HG03571 (cell line): ENCODE measurements around the gene SDF2.
A peak's percentile ranks its signal among the peaks of the same experiment; 100 is the strongest.
"Not testable (repeated sequence)": the region's sequence is repeated elsewhere in the genome, so short reads cannot be mapped to it uniquely, and the experiment has no call there.

Source experiments
- ATAC-seq: cut with Tn5 transposase; IDR thresholded peaks from one replicate; pipeline ENCODE4 v1.9.1; 2021; ENCODE audit not compliant: unreplicated experiment

SDF2 gene

DNA sequence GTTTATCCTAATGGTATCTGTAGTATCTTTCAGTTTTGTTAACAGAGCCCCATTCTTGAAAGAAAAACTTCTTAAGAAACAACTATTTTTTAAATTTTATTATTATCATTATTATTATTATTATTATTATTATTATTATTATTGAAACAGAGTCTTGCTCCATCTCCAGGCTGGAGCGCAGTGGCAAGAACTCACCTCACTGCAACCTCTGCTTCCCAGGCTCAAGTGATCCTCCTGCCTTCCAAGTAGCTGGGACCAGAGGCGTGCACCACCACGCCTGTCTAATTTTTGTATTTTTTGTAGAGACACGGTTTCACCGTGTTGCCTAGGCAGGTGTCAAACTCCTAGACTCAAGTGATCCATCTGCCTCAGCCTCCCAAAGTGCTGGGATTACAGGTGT, 23.7 kb upstream of the SDF2 start:
- ATAC-seq, result no peak

DNA sequence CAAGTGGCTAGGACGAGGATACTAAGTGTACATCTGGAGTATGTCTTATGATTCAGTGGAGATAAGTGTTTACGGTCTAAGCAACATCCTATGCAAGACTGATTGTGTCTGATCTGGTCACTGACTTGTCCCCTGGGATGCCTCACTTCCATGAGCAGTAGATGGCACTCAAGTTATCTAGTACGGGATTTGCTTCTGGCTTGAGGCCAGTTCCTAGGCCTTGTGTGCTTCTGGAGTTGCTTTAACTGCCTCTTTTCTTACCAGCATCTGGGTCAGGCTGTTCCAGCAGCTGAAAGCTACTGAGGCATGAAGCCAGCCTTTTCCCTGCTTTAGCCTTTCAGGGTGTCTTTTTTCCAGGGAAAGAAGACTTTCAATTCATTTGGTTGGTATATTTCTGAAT, 23.3 kb upstream of the SDF2 start:
- no peak for ATAC-seq

DNA sequence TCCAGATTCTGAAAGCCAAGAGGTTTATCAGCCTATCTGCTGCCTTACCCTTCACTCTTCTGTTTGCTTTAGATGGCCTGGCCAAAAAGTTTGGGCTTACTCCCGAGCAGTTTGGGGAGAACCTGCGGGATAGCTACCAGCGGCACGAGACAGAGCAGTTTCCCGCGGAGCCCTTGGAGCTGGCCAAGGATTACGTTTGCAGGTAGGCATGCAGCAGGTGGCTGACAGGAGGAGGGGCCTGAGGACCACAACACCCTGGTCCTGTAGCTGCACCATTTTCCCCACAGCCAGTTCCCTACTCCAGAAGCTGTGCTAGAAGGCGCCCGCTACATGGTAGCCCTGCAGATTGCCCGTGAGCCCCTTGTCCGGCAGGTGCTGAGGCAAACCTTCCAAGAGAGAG, 20.9 kb upstream of the SDF2 start:
- ATAC-seq, result no peak

DNA sequence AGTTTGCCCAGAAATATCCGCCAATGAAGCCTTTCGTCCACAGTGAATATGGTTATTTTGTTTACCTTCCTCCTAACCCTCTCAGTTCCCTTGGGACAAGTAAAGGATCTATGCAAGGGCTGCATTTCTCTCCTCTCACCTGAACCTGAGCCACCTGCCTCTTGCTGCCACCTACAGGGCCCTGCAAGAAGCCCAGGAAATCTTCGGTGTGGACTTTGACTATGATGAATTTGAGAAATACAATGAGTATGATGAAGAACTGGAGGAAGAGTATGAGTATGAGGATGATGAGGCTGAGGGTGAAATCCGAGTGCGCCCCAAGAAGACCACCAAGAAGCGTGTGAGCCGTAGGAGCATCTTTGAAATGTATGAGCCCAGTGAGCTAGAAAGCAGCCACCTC, 14.3 kb upstream of the SDF2 start:
- ATAC-seq, result no peak

DNA sequence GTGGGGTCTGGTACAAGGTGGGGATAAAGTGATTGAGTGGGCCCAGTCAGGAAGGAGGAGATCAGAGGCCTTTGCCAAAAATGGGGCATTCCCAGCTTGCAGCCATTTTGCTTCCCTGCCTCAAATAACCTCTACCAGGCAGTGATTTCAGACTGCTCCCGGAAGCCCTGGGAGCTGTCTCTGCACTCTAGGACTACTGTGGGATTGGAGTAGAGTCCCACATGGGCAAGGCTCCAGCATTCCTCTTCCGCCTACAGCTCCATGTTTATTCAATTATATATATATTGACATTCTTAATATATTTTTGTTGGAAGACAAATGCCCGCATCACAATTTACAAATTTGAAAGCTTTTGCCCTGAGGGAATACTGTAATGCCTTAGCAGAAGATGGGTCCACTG, 13.8 kb upstream of the SDF2 start:
- no peak for ATAC-seq

DNA sequence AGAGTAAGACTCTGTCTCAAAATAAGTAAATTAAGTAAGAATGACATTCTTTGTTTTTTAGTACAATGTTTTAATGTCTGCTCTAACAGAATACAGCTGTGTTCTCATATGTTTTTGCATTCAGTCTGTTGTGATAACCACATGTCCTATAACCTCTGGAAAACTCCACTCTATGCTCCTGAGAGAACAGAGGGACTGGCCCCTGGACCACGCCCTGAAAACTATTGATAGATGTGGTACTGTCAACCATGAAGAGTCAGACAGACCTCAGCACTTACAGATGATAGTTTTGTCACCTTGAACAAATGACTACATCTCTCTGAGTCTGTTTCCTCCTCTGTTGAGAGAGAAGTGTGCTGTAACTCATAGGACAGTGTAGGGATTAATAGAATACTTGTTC, 8.2 kb upstream of the SDF2 start:
- no peak for ATAC-seq

DNA sequence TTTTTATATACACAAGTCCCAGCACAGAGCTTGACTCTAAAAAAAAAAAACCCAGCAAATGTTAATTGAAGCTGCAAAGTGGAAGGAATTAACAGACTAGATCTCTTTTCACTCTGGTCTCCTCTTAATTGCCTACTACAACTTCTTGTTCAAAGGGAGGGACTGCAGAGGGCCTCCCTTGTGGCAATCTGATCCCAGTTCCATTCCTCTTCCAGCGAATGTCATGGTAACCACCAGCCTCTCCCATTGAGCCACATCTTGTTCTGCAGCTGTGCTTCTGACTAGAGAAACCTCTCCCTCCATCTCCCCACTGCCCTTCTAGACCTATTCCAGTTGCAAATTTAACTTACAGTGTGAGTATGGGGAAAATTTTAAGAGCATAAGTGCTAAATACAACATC, 6.2 kb upstream of the SDF2 start:
- ATAC-seq, result no peak

DNA sequence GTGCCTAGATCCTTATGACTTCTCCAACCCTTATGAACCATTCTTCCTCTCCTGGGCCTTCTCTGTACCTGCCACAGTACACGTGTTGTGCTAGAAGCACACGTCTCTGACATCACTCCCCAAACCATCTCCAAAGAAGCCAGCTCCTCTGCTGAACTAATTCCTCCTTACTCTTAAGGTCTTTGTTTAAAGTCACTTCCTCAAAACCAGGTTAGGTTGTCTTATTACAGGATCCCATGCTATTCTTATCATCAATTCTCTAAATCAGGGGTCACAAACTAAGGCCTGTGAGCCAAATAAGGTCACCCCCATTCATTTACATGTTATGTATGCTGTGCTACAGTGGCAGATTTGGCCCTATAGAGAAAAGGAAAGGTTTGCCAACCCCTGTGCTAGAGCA, 4.3 kb upstream of the SDF2 start:
- ATAC-seq, result no peak

DNA sequence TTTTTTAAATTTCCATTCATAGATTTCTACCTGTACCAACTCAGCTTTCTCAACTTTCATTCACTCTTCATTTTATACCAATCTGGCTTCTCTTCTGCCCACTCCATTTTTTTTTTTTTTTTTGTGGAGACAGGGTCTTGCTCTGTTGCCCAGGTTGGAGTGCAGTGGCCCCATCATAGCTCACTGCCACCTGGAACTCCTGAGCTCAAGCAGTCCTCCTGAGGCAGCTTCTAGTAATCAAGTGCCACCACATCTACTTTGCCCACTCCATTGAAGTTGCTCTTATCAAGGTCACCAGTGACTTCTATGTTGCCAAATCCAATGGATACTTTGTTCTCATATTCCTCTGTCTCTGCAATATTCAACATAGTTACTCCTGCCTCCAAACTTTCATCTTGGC, 2.0 kb upstream of the SDF2 start:
- ATAC-seq, result no peak

DNA sequence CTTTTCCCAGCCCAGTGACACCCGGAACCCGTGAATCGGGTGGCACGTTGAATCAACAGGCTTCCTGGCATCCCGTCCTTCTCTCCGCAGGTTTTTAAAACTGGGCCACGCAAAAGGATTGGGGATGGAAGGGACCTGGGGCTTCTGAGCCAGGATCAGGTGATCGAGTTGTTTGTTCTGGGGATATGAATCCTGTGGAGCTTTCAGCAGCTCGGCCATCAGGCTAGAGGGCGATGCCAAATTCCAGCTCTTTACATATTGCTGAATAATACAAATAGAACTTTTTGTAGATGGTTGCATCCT, 772 bp upstream of the SDF2 start:
- ATAC-seq, result no peak

DNA sequence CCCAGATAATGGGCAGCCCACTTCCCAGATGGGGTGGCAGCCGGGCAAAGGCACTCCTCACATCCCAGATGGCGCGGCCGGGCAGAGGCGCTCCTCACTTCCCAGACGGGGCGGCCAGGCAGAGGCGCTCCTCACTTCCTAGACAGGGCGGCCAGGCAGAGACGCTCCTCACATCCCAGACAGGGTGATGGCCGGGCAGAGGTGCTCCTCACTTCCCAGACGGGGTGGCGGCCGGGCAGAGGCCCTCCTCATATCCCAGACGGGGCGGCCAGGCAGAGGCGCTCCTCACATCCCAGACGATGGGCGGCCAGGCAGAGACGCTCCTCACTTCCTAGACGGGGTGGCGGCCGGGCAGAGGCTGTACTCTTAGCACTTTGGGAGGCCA, 2.2 kb downstream of the SDF2 start:
- ATAC-seq, result not testable (repeated sequence)

DNA sequence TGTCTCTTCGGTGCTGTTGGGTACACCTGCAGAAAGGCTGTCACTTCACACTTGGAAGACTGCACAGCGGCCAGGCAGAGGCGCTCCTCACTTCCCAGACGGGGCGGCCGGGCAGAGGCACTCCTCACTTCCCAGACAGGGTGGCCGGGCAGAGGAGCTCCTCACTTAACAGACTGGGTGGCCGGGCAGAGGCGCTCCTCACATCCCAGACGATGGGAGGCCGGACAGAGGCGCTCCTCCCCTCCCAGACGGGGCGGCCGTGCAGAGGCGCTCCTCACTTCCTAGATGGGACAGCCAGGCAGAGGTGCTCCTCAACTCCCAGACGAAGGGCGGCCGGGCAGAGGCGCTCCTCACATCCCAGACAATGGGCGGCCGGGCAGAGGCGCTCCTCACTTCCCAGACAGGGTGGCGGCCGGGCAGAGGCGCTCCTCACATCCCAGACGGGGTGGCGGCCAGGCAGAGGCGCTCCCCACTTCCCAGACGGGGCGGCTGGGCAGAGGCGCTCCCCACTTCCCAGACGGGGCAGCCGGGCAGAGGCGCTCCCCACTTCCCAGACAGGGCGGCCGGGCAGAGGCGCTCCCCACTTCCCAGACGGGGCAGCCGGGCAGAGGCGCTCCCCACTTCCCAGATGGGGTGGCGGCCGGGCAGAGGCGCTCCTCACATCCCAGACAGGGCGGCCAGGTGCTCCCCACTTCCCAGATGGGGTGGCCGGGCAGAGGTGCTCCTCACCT, 2.8 kb downstream of the SDF2 start:
- ATAC-seq, result not testable (repeated sequence)

DNA sequence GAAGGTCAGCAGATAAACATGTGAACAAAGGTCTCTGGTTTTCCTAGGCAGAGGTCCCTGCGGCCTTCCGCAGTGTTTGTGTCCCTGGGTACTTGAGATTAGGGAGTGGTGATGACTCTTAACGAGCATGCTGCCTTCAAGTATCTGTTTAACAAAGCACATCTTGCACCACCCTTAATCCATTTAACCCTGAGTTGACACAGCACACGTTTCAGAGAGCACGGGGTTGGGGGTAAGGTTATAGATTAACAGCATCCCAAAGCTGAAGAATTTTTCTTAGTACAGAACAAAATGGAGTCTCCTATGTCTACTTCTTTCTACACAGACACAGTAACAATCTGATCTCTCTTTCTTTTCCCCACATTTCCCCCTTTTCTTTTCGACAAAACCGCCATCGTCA, 3.4 kb downstream of the SDF2 start:
- ATAC-seq, result not testable (repeated sequence)

DNA sequence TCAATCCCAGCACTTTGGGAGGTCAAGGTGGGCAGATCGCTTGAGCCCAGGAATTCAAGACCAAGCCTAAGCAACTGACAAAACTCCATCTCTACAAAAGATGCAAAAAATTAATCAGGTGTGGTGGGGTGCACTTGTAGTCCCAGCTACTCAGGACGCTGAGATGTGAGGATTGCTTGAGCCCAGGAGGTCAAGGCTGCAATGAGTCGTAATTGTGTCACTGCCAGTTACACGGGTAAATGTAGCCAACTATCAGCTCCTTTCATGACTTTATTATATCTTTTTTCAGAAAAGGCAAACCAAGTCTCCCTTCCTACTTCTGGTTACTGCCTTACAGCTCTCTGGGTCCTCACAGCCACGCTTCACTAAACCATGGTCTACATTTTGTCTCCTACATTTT, 4.0 kb downstream of the SDF2 start:
- no peak for ATAC-seq

DNA sequence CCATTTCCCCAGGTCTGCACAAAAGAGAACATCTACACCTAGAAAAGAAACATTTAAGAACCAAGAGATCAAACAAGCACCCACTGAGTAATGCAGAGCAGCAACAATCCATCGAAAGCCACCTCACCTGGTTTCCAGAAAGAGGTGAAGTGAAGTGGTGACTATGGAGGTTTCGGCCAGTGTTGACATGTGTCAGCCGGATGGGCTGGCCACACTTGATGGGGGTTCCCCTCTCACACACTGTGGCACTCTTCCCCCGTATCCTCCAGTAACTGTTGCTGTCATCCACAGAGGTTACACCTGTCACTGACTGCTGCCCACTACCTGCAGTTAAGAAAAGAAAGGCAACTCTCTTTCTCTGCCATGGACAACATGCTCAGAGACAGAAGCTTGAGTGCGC, 6.5 kb downstream of the SDF2 start:
- no peak for ATAC-seq

DNA sequence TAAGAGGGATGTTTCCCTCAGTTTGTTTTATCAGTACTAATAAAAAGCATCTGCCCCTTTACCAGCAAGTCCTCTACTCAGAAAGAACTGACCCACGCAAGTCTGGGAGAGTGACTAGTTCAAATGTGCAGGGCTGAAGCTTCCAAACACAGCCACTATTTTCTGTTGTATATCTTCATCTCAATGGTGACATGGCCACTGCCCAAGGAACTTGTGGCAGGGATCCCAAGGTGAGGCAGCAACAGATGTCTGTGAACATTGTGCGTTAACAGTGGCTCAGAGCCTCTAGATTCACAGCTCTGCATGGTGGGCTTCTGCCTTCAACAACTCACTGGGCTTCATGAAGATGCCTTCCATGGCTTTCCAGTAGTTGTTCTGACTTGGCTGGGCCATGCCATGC, 13.0 kb downstream of the SDF2 start:
- ATAC-seq, result no peak

DNA sequence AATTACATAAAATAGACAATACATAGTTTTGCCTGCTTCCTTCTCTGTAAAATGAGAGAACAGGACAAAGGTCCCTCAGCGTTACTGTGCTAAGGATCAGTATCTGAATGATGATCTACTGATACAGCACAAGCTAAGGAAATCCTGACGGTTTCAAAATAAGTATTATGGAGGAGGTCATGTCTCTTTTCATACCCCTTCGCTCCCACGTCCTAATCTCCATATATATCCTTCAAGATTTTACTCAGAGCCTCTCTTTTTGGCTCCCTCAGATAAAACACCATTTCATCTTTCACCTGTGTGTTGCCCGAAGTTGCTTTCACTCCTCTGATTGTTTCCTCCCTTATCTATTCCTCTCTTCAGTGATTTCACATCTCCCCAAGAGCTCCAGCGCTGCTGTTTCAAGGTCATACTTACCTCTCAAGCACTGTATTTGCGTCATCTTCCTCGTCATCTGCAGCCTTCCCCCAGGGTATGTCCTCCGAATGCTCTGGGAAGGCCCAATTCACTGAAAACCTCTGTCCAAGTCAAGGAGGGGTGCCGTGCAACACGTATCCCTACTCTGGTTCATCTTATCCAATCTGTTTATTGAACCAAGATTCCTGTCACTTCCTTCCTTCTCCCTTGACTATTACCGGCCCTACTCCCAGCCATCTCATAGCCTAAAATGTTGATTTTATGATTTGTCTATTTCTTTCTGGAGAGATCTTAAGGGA, 15.5 kb downstream of the SDF2 start:
- ATAC-seq, result no peak

DNA sequence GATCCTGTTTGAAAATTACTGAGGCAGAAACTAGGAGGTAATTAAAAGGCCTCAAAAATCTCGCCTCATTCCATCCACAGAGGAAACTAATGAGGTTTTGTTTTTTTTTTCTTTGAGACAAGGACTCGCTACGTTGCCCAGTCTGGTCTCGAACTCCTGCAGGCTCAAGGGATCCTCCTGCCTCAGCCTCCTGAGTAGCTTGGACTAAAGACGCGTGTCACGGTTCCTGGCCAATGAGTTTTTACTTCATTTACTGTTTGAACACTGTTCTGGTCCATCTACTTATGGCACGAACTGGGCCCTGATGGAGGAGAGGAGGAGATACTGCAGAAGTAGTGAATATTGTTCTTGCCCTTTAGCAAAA, 16.1 kb downstream of the SDF2 start:
- ATAC-seq, result no peak

DNA sequence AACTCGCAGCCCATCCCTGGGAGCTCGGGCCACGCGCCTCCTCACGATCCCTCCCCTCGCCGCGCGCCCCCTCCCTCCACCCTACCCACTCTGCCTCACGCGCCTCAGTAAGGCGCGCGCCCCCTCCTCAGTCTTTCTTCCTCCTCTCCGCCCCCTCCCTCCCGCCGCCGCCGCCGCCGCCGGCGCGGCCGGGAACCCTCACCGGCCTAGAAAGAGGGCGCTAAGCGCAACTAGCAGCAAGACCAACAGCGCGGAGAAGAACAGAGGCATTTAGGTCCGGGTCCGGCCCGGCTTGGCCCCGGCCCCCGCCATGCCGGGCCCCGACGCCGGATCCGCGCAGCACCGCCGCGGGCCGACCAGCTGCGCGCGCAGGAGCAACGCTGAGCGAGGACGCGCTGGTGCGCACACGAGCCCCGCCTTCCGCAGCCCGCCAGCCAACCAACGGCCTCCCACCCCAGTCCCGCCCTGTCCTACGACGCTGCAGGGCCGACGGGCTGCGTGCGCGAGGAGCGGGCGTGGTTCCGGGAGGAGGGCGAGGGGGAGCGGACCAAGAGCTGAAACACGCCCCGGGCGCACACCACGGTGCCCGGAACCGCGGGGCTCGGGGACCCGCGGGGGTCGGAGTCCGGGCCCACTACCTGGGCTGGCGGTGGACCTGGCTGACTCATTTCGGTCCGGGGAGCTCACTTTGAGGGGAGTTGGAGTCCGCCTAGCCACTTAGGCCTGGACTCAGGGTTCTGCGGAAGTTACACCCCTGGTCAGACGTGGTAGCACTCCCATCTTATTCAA, 16.7 kb downstream of the SDF2 start, which contains the start of gene BLTP2:
BLTP2 (minus strand) TSS at position 372 of the 789 bp plus-strand sequence; CDS start at position 270, 102 bp downstream.
- ATAC-seq, result peak; percentile 77

DNA sequence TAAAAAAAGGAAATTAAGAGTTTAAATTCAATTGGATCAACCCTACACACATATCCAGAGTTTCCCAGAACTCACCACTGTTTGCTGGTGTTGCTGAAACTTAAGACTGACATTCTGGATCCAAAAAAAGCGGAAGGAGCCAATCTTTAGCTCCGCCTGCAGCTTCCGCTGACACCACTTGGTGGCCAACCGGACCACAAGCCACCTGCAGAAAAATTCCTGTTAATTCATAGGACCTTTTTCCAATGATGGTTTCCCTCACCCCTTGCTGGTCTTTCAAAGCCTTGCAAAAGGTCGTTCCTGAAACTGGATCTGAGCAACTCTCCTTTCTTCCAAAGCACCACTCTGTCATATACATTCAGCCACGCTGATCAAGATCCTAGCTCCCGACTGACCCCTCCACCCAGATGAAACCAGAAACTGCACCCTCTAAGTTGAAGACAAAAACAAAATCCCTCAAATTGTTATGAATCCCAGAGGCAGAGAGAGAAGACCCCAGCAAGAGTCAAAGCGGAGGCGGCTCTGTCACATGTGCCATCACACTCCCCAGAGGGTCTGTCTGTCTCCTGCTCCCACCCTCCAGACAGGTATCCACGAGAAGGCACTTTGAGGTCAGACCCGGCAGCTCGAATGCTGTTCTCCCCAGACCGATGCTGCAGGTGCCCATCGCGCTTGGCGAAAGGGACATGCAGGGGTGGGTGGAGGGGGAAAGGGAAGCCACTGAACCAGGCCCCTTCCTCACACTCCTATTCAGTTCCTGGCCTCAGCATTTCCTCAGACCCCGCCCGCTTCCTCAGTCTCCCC, 17.5 kb downstream of the SDF2 start:
- ATAC-seq, result no peak

DNA sequence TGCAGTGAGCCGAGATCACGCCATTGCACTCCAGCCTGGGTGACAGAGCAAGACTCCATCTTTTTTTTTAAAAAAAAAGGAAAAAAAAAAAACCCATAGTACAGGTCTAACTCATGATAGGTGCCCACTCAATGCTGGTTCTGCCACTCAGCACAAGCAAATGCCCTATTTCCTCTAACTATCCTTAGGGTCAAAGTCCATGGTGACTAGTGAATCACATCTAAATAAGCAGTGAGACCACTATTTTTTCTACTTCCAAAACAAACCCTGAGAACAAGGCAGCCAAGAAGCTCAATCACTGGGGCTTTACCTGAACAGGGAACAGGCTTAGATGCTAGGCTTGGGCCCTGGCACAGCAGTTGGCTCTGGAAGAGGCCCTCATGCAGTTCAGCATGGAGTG, 20.1 kb downstream of the SDF2 start:
- no peak for ATAC-seq
